Stimulated activated CD4-positive, alpha-beta T cell treated with anti-CD3 and anti-CD28 coated beads, Interleukin-15, amount 100 ng/mL, for 48 hours (primary cell): ENCODE results near the gene NTN1.
"Not testable (repeated sequence)": the region's sequence is repeated elsewhere in the genome, so short reads cannot be mapped to it uniquely, and the experiment has no call there.

Experiments
- DNase-seq, 2 donors: peaks; one replicate each; pipeline ENCODE4 v3.0.0-alpha.2; 2020; ENCODE audit warnings: low read depth in 2 of 2

Gene NTN1

DNA sequence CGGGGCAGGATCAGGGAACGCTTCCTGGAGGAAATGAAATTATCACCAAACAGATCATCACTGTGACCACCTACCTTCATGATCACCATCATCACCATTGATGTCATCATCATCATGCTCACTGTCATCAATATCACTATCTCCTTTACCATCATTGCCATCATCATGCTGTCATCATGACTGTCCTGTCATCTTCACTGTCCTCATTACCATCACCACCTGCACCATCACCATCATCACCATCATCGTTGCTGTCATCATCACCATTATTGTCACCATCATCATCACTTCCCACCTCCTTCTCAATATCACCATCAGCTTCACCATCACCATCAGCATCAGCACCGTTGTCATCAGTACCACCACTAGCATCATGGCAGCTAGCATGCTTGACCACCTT, 65.3 kb downstream of the NTN1 start:
- DNase-seq, result no peak

DNA sequence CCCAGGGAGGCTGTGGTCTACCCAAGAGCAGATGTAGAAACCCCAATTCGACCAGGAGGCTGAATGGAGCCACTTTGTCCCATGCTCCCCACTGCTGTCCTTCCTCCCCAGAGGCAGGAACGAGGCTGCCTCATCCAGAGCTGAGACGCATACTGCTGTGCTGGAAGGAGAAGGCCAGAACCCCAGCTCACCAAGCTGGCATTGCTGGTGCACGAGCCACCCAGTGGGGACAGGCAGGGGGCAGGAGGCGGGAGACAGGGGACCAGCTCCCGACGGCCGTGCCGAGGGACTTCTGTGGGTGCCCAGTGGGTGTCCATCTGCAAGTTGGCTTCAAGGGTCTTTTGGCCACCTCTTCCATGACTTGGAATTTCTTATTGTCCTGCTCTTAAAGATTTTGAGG, 66.6 kb downstream of the NTN1 start:
- no peak for DNase-seq

DNA sequence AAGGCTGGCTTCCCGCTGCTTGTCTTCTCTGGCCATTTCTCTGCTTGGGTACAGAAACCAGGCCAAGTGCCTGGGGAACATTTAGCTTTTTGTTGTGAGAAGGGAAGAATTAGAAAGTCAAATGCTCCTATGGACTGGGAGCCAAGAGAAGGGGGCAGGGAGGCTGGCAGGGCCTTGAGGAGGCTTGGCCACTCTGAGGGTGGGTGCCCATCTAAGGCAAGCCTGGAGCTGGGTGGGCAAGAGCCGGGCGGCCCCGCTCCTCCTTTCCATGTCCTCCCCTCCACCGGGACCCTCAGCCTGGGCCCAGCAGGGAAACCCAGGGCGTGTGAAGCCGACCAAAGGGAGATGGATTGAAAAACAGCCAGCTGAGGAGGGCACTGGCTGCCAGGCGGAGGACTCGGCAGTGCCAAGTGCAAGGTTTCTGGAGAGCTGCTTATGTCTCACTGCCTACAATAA, 69.4 kb downstream of the NTN1 start:
- no peak for DNase-seq

DNA sequence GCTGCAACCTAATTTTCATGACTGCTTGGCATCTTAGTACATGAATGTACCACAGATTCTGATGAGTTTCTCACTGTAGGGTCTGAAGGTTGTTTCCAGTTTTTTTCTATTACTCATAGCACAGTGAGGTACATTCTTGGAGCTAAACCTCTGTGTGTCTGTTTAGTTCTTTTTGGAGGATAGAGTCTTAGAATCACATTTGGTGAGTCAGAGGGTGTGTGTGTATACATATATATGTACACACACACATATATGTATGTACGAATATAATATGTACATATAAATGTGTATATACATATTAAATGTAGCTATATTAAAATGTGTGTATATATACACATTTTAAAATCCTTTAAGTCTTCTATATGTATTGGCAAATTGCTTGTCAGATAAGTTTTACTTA, 72.9 kb downstream of the NTN1 start:
- no peak for DNase-seq

DNA sequence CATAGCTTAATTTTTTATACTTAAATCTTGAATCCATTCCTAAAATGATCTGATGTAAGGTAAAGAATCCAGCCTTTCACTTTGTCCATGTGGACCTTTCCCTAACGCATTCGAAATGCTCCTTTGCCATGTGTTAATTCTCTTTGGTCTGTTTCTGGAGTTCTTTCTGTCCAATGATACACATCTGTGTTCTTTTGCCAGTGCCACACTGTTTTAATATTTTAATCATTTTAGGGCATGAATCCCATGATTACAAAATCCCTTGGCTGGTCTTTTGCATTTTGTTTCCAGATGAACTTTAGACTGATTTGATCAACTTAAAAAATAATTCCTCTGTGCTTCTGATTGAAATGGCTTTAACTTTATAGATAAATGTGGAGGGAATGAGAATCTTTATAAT, 74.1 kb downstream of the NTN1 start:
- no peak for DNase-seq

- no peak for DNase-seq
Observed at GRCh38 chr17:9098242-9098825, 77.0 kb downstream of the NTN1 start.

- no peak for DNase-seq
Observed at GRCh38 chr17:9101356-9101755, 80.0 kb downstream of the NTN1 start.

DNA sequence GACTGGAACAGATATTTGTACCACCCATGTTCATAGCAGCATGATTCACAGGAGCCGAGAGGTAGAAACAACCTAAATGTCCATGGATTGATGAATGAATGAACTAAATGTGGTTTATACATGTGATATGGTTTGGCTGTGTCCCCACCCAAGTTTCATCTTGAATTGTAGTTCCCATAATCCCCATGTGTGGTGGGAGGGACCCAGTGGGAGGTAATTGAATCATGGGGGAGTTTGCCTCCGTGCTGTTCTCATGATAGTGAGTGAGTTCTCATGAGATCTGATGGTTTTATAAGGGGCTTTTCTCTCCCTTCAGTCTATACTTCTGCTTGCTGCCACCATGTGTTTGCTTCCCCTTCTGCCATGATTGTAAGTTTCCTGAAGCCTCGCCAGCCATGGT, 81.9 kb downstream of the NTN1 start:
- not testable (repeated sequence) for DNase-seq

GRCh38 chr17:9104370-9105041, 83.2 kb downstream of the NTN1 start:
- no peak for DNase-seq

DNA sequence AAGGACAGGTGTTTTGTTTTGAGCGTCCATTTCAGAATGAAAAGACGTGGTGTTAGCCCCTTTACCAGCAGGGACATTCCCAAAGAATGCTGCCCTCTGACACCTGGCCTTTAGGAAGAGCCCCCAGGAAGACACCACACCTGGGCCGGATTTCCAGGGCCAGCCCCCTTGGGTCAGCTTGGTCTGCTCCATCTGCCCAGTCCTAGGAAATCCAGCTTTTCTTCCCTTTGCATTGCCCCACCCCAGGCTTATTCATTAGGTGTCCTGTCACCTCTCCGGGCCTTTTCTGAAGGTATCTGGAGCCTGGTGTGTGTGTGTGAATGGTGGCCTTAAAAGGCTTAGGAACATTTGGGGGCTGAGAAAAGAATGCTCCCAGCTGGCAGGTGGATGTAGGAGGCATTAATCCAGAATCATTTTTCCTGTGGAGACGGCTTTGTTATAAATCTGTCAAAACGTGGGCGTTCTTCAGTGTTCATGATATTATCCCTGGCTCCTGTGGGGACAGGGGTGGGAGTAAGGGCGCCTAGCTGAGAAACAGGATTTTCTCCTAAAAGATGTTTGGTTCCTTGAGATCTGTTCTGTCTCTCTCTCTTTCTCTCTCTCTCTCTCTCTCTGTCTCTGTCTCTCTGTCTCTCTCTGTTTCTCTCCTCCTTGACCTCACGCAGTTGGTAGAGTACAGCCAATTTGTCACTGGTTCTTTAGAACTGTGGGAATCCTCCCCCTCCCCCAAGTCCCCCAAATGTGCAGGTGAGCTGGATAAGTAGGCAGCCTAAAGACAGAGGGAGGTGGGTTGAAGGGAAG, 84.0 kb downstream of the NTN1 start:
- no peak for DNase-seq

DNA sequence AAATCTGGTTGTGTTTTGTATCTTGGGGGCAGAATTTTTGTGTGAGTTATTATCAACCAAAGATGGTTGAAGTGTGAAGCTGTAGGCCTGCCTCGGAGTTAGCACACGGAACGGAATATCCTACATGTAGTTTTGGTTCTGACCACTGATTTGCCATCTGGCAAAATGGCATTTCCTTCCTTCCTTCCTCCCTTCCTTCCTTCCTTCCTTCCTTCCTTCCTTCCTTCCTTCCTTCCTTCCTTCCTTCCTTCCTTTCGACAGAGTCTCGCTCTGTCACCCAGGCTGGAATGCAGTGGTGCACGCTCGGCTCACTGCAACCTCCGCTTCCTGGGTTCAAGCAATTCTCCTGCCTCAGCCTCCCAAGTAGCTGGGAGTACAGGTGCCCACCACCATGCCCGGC, 85.0 kb downstream of the NTN1 start:
- DNase-seq, result not testable (repeated sequence)

- no peak for DNase-seq
Observed at GRCh38 chr17:9107527-9107926, 86.2 kb downstream of the NTN1 start.

GRCh38 chr17:9108146-9108545, 86.8 kb downstream of the NTN1 start:
- DNase-seq, result no peak

DNA sequence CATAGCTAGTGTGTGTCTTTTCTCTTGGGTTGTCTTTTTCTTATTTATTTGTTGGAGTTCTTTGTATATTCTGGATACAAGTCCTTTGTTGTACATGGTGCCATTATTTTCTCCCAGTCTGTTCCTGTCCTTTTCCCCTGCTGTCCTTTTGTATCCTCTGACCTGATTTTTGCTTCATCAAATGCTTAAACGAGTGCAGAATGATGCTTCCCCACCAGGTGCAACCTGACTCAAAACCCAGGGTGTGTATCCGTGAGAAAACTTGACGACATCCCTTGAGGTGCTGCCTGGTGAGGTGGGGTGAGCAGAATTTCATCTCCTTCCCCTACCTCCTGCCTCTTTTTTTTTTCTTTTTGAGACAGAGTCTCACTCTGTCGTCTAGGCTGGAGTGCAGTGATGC, 88.6 kb downstream of the NTN1 start:
- no peak for DNase-seq

DNA sequence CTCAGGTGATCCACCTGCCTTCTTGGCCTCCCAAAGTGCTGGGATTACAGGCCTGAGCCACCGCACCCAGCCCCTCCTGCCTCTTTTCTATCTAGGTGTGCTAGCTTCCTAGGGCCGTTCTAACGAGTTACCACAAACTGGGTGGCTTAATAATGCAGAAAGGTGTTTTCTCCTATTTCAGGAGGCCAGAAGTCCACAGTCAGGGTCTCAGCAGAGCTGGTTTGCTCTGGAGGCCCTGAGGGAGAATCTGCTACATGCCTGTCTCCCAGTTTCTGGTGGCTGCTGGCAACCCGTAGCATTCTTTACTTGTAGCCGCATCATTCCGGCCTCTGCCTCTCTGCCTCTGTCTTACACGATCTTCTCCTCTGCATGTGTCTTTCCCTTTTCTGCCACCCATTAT, 89.2 kb downstream of the NTN1 start:
- DNase-seq, result no peak

GRCh38 chr17:9115214-9116191, 94.2 kb downstream of the NTN1 start:
- peak; percentile 38 to 42 for DNase-seq

DNA sequence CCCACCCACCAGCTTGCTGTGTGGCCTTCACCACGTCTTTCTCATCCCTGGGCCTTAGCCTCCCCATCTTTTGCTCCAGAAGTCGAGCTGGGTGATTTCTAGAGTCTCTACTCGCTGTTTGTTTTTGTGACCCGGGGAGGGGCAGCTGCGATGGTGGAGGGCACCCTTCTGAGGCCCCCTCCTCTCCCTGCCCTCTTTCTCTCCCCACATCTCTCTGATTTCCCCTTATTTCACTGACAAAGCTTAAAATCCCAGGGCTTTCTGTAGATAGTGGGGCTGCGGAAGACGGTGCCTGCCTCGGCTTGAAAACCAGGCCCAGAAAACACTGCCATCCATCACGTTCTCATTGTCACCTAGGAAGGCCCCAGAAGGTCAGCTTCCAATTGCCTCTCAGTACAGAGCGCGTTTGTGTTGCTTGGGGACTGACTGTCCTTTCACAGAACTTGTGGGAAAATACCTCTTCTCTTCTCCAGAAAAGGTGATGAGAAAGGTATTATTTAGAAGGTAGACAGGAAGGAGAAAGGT, 95.1 kb downstream of the NTN1 start:
- DNase-seq, result no peak

DNA sequence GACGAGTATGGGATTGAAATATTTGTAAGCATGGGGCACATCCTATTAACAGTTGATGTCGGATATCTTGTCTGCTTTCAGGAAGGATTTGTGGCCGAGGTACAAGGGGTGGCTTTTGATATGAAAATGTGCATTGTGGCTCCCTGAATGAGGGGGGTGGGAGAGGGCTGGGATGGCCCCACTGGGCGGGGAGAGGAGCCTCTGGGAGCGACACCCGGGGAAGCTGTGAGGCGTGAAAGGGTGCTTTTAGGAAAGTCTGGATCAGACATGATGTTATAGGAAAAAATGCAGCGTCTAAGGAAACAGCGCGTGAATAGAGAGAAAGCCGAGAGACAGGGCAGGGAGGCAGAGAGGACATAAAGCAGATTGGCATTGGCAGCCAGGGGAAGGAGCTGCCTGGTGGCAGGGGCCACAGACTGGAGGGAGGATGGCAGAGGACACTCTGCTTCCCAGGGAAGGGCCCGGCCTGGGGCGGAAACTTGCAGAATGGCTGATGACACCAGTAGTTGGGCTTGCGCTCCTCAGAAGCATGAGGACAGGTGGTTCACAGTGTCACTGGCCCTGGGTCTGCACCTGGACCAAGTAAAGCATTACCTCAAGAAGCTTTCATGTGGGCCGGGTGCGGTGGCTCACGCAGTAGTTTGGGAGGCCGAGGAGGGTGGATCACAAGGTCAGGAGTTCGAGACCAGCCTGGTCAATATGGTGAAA, 95.7 kb downstream of the NTN1 start:
- DNase-seq, result no peak

- no peak for DNase-seq
Observed at GRCh38 chr17:9120471-9120870, 99.2 kb downstream of the NTN1 start.

DNA sequence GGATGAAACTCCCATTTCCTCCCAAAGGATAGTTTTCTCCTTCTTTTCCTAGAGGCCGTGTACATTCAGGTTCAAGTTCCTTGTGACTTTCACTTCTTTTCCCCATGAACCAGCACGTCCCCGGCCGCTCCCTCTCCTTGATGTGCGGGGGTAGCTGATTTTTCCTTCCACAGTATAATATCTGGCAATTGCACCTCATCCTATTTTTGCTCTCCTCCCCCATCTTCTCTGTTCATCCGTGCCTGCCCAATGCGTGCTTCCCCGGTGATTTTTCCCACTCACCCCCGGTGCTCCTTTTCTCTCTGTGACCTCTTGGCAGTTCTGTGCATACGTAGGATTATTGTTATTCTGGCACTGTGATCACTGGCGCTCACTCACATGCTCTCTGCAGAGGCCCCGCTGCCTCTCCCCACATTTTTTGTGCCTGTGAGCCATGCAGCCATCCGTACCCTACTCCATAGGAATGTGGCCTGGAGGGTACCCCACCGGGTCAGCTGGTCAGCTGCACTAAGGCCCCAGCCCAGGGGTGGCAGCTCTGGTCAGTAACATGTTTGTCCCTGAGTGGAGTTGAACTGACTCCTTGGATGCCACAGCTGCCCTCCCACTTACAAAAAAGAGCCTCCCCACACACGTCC, 100.0 kb downstream of the NTN1 start:
- DNase-seq, result no peak
